ENCODE measurements around the gene REXO5.

REXO5 gene

GRCh38 chr16:20874088-20874581 lies 67.8 kb downstream of the REXO5 start:
- DNase-seq (ENCODE audit: extremely low read depth, low read depth) = no peak
- TF ChIP-seq, protein P1, sequence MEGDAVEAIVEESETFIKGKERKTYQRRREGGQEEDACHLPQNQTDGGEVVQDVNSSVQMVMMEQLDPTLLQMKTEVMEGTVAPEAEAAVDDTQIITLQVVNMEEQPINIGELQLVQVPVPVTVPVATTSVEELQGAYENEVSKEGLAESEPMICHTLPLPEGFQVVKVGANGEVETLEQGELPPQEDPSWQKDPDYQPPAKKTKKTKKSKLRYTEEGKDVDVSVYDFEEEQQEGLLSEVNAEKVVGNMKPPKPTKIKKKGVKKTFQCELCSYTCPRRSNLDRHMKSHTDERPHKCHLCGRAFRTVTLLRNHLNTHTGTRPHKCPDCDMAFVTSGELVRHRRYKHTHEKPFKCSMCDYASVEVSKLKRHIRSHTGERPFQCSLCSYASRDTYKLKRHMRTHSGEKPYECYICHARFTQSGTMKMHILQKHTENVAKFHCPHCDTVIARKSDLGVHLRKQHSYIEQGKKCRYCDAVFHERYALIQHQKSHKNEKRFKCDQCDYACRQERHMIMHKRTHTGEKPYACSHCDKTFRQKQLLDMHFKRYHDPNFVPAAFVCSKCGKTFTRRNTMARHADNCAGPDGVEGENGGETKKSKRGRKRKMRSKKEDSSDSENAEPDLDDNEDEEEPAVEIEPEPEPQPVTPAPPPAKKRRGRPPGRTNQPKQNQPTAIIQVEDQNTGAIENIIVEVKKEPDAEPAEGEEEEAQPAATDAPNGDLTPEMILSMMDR (IDR thresholded peaks at IDR 0.05; ENCODE audit: low read depth, low read length) = no peak

DNA sequence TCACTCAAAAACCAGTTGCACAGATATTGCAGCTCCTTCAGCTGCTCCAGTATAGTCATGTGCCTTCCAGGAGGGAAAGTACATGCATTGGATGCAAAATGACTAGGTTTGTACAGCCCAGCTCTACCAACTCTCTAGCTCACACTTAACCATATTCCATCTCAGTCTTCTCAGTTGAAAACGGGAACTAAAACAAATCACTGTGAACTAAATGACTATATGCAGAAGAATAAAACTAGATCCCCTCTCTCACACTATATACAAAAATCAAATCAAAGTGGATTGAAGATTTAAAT lies 69.0 kb downstream of the REXO5 start:
- no peak for DNase-seq (ENCODE audit: extremely low read depth, low read depth)
- TF ChIP-seq, protein P1 (IDR thresholded peaks at IDR 0.05; ENCODE audit: low read depth, low read length) = no peak

DNA sequence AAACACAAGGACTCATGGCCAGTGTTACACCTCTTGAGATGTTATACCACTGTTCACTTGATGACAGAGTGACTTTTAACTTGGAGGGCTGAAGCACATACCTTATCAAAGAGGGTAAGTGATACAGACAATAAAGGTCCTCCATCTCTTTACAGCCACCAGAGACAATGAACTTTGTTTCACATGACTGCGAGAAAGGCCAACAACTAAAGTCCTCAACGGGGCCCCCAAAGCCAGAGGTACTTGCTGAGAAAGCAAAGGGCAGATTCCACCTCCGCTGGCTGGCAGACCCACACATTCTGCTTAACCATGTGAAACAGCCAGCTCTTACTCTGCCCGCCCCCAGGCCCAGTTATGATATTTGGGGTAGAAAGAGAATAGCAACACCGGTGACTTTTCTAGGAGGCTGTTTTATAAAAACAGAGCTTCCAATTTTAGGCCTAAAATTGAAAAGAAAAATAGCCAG lies 72.4 kb downstream of the REXO5 start:
- DNase-seq (ENCODE audit: extremely low read depth, low read depth) = no peak
- TF ChIP-seq, protein P1 (IDR thresholded peaks at IDR 0.05; ENCODE audit: low read depth, low read length) = no peak

DNA sequence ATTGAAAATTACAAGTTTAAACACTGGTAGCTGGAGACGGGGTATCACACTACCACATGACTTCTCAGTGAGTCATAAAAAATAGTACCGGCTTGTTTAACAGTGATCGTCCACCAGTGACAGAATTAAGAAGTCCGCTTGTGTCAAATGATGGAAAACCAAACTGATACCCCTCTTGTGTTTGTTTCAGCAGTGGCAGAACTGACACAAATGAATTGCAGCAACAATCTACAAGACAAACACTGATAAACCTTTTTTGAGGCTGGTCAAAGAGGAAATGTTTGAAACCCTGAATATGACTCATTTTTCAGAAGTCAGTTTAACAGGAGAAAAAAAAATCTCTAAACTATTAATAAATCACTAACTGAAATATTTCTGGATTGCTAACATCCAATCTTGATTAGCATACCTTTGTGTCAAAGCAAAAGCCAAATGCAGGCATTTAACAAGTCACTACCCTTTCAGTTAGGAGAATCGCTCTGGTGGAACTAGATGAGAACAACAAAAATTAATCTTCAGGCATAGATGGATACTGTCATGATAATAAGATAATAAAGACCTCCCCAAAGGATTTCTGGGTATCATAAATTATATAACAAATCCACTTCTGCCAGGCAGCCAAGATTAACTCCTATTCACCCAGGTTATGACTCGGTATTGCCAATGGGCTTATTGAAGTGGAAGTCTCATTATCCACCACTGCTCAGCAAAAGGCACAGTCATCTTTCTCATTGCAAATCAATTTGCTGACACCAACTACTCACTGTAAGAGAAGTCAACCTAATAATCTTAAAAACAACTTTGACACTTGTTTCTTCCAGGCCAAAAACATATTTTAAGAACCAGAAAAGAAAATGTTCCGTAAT lies 73.1 kb downstream of the REXO5 start:
- DNase-seq (ENCODE audit: extremely low read depth, low read depth) = no peak
- TF ChIP-seq, protein P1 (IDR thresholded peaks at IDR 0.05; ENCODE audit: low read depth, low read length) = no peak

DNA sequence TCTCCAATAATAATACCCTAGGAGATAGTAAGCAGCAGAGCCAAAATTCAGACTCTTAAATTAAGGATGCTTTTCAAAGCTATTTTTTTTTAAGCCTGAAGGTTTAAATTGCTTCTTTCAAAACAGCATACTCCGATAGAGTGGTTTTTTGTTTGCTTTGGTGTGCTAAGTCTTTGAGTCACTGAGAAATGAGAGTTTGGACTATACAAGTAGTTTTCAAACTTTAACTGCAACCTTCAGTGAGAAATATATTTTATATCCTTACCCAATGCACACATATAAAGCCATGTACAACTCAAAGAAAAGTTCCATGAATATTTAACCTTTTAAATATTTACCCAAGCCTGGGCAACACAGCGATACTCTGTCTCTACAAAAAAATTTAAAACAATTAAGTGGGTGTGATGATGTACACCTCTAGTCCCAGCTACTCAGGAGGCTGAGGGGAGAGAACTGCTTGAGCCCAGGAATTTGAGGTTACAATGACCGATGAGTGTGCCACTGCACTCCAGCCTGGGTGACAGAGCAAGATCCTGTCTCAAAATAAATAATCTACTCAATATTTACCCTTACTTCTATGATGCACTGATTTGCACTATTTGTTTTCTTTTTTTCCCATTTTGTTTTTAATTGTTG lies 74.7 kb downstream of the REXO5 start:
- DNase-seq (ENCODE audit: extremely low read depth, low read depth) = no peak
- TF ChIP-seq, protein P1 (IDR thresholded peaks at IDR 0.05; ENCODE audit: low read depth, low read length) = no peak

GRCh38 chr16:20881503-20881878 lies 75.2 kb downstream of the REXO5 start:
- TF ChIP-seq, protein P1 (IDR thresholded peaks at IDR 0.05; ENCODE audit: low read depth, low read length) = no peak
- DNase-seq (ENCODE audit: extremely low read depth, low read depth) = no peak

DNA sequence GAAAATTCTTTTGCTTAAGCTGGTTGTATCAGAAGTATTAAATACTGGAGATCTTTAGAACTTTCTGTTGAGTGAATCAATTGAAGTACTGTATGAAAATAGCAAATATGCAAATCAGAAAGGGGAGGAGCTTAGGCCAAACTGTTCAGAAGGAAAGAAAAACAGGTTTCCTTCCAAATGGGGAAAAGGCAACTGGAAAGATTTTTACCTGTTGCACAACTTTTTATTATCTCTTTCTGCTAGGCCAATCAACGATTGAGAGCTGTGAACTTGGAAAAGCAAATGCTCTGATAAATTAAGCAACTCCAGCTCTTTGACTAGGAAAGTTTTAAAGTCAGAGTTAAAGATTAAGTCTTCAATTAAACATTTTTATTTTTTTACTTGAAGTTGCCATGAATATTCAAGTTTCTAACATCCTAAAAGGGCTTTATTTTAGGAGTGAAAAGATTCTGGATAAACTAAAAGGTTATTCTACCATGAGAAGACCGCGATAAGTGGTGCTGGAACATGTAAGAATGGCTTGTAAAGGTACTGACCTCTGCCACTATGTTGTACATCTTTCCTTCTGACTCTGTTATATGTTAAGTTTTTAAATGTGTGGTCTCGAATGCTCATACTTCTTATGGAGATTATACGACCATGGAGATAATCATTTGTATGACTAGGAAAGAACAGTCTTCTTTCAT lies 77.4 kb downstream of the REXO5 start:
- no peak for DNase-seq (ENCODE audit: extremely low read depth, low read depth)
- TF ChIP-seq, protein P1 (IDR thresholded peaks at IDR 0.05; ENCODE audit: low read depth, low read length) = no peak

All from AG09319 (cell line).